T-helper 17 cell (primary cell): ENCODE data around the gene CCR2. TPM values are rescaled to one million over a fixed set of nuclear protein-coding genes. Genes with fewer than 3 reads are reported as not detected.

Source experiments
- ATAC-seq: fragments of 150-1000 bp; cut with Tn5 transposase; 2 replicates; pipeline ENCODE4 v1.10.0; 2021; ENCODE audit warnings: mild to moderate bottlenecking, moderate library complexity
- DNase-seq, 3 donors: peaks; one replicate each; pipeline versions ENCODE4 v3.0.0 to v3.0.0-alpha.2; 2020 to 2021
- H3K9me3 ChIP-seq: one replicate; pipeline ENCODE4 v1.7.0; 2013; ENCODE audit warnings: low read length, mild to moderate bottlenecking; ENCODE audit not compliant: control insufficient read depth, poor library complexity, severe bottlenecking
- H3K27ac Mint-ChIP-seq: one replicate; pipeline ENCODE4 v1.8.0; 2022; ENCODE audit warnings: mild to moderate bottlenecking, moderate library complexity, mixed read lengths
- H3K27me3 Mint-ChIP-seq: one replicate; pipeline ENCODE4 v1.8.0; 2022; ENCODE audit warnings: mixed read lengths
- H3K36me3 Mint-ChIP-seq: one replicate; pipeline ENCODE4 v1.8.0; 2022; ENCODE audit warnings: low read depth, mixed read lengths
- H3K4me1 Mint-ChIP-seq: one replicate; pipeline ENCODE4 v1.8.0; 2022; ENCODE audit warnings: mild to moderate bottlenecking, mixed read lengths
- H3K4me3 Mint-ChIP-seq: one replicate; pipeline ENCODE4 v1.8.0; 2022; ENCODE audit warnings: mild to moderate bottlenecking, moderate library complexity, mixed read lengths
- total RNA-seq, 4 donors: library from RNA in 2 of 4; stranded (reverse) in 2 of 4; gene quantifications; one replicate each; pipeline ENCODE4 v1.2.3 and lab custom pipeline; 2022 to 2026

CCR2 gene
- total RNA-seq, 2 donors from 2014 or later: 12.4 to 14.2 TPM

- DNase-seq (no peak), ATAC-seq (no peak)
- peak overlapping the region; percentile 72 for H3K27ac Mint-ChIP-seq
- H3K36me3 Mint-ChIP-seq: no peaks in the 10 kb centered on the region
- H3K4me1 Mint-ChIP-seq: peaks cover 3% of the 10 kb centered on the region
- H3K4me3 Mint-ChIP-seq: no peak overlapping the region
- H3K9me3 ChIP-seq: no peaks in the 10 kb centered on the region
- H3K27me3 Mint-ChIP-seq: peaks cover 21% of the 10 kb centered on the region
Observed at GRCh38 chr3:46405301-46406019, 51.5 kb downstream of the CCR2 start.

GRCh38 chr3:46406443-46406787, 52.5 kb downstream of the CCR2 start:
- Mint-ChIP-seq H3K36me3 (no peaks in the 10 kb centered on the region), H3K4me3 (peak overlapping the region; percentile 69), H3K4me1 (peaks cover 6% of the 10 kb centered on the region), H3K27ac (peak overlapping the region; percentile 72), H3K27me3 (peaks cover 26% of the 10 kb centered on the region)
- ATAC-seq: peak; percentile 38
- no peaks in the 10 kb centered on the region for H3K9me3 ChIP-seq
- no peak for DNase-seq

DNA sequence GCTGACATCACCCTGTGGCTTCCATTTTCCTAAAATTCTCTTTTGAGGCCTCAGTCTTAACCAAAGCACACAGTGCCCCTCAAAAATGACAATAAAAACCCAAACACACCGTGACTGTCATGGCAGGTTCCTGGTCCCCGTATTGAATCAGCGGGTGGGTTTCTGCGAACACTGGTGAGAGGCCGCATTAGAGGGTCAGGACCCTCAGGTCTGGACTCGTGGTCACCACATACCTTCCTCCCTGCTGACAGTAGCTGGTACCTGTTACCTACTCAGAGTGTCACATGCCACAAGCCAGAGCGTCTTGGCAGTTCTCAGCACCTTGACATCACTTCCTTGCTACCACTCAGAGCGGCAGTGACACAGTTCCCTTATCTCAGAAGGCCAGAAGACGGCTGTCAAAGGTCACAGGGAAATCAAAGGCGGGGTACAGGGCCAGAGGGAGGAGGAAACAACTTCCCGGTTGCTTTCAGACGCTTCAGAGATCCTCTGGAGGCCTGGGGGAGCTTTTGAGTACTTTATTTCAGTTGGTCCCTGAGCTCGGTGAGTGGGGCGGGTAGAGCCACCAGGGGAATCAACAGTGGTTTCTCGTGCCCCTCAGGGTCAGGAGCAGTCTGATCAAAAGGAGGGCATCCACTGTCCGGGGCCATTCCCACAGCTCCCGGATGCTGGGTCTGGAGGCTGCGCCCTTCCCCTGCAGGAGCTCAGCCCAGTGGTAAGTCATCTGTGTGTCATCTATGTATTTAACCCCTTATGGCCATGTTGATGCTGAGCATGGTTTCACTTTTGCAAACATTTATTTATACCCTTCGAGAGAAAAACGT, 53.1 kb downstream of the CCR2 start, which contains the start of the genes CCR5AS and CCRL2:
Gene CCR5AS (minus strand): TSS at position 279 of the 824 bp plus-strand sequence.
Gene CCRL2 (plus strand): TSS at position 472 of the 824 bp plus-strand sequence. CDS start 821 bp downstream, outside the sequence.
- H3K27me3 Mint-ChIP-seq: peaks cover 26% of the 10 kb centered on the region
- H3K36me3 Mint-ChIP-seq: no peaks in the 10 kb centered on the region
- ATAC-seq (peak; percentile 78), DNase-seq (no peak)
- H3K27ac Mint-ChIP-seq: peak within 1 kb of the TSS; percentile 72
- H3K4me1 Mint-ChIP-seq: peaks cover 6% of the 10 kb centered on the region
- H3K4me3 Mint-ChIP-seq: peak within 1 kb of the TSS; percentile 69
- no peaks in the 10 kb centered on the region for H3K9me3 ChIP-seq

DNA sequence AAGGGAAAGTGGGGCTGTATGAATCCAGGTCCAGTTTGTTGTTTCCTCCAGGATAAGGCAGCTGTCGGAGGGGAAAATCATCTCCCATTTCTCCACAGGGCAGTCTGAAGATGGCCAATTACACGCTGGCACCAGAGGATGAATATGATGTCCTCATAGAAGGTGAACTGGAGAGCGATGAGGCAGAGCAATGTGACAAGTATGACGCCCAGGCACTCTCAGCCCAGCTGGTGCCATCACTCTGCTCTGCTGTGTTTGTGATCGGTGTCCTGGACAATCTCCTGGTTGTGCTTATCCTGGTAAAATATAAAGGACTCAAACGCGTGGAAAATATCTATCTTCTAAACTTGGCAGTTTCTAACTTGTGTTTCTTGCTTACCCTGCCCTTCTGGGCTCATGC, 54.1 kb downstream of the CCR2 start:
- H3K9me3 ChIP-seq: no peaks in the 10 kb centered on the region
- Mint-ChIP-seq H3K27ac (peak overlapping the region; percentile 72), H3K27me3 (peaks cover 26% of the 10 kb centered on the region), H3K4me3 (no peak overlapping the region), H3K36me3 (no peaks in the 10 kb centered on the region), H3K4me1 (peaks cover 6% of the 10 kb centered on the region)
- DNase-seq (no peak), ATAC-seq (no peak)

DNA sequence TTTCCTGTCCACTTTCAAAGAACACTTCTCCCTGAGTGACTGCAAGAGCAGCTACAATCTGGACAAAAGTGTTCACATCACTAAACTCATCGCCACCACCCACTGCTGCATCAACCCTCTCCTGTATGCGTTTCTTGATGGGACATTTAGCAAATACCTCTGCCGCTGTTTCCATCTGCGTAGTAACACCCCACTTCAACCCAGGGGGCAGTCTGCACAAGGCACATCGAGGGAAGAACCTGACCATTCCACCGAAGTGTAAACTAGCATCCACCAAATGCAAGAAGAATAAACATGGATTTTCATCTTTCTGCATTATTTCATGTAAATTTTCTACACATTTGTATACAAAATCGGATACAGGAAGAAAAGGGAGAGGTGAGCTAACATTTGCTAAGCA, 54.9 kb downstream of the CCR2 start:
- H3K27me3 Mint-ChIP-seq: peaks cover 22% of the 10 kb centered on the region
- H3K9me3 ChIP-seq: no peaks in the 10 kb centered on the region
- no peak overlapping the region for H3K4me3 Mint-ChIP-seq
- H3K36me3 Mint-ChIP-seq: no peaks in the 10 kb centered on the region
- ATAC-seq: no peak
- peaks cover 6% of the 10 kb centered on the region for H3K4me1 Mint-ChIP-seq
- H3K27ac Mint-ChIP-seq: no peak overlapping the region
- DNase-seq: no peak

GRCh38 chr3:46409739-46410489, 56.0 kb downstream of the CCR2 start:
- ATAC-seq: no peak

More at GRCh38 chr3:46409739-46410489, 56.0 kb downstream of the CCR2 start:
- Mint-ChIP-seq H3K4me1 (peaks cover 6% of the 10 kb centered on the region), H3K4me3 (no peak overlapping the region), H3K27me3 (peaks cover 20% of the 10 kb centered on the region), H3K27ac (no peak overlapping the region), H3K36me3 (no peaks in the 10 kb centered on the region)
- no peaks in the 10 kb centered on the region for H3K9me3 ChIP-seq
- no peak for DNase-seq

Other genes with a start within 250 kb of the CCR2 start
- 1 to 10 TPM in 1 of 2 donors, under 1 TPM in 1; 0.47 to 3.8 TPM for gene CCR1, start 145.8 kb upstream of the CCR2 start, total RNA-seq
- gene CCR3, start 111.7 kb upstream of the CCR2 start, total RNA-seq: under 1 TPM; 0.23 to 0.37 TPM
- 1 to 10 TPM; 3.2 to 8.3 TPM for gene CCR5, start 16.8 kb downstream of the CCR2 start, total RNA-seq
- 1 to 10 TPM; 1.9 to 2.4 TPM for gene CCRL2, start 53.1 kb downstream of the CCR2 start, total RNA-seq
- not detected for gene LTF, start 110.8 kb downstream of the CCR2 start, total RNA-seq
- gene RTP3, start 143.9 kb downstream of the CCR2 start, total RNA-seq: not detected
- gene LRRC2, start 212.2 kb downstream of the CCR2 start, total RNA-seq: under 1 TPM; 0.42 to 0.52 TPM